Measurements from ENCODE around the gene CELF2.

The CELF2 gene

GRCh38 chr10:11245981-11246590 is 228.4 kb downstream of the CELF2 start:
- peaks cover 5% of the 10 kb centered on the region for H3K36me3 ChIP-seq (ENCODE audit: control insufficient read depth, insufficient read depth, low read length)
- no peak overlapping the region for H3K9ac ChIP-seq (ENCODE audit: low read length)
- H3K4me1 ChIP-seq (ENCODE audit: control insufficient read depth, insufficient read depth, low read length): peaks cover 2% of the 10 kb centered on the region
- no peak overlapping the region for H3K4me3 ChIP-seq (ENCODE audit: low read length)
- H3K27ac ChIP-seq (ENCODE audit: low read depth, low read length): no peak overlapping the region
- no peaks in the 10 kb centered on the region for H3K27me3 ChIP-seq (ENCODE audit: control insufficient read depth, insufficient read depth, low read length)

- H3K27ac ChIP-seq (ENCODE audit: low read depth, low read length): no peak overlapping the region
- peaks cover 2% of the 10 kb centered on the region for H3K4me1 ChIP-seq (ENCODE audit: control insufficient read depth, insufficient read depth, low read length)
- no peaks in the 10 kb centered on the region for H3K27me3 ChIP-seq (ENCODE audit: control insufficient read depth, insufficient read depth, low read length)
- H3K36me3 ChIP-seq (ENCODE audit: control insufficient read depth, insufficient read depth, low read length): peaks cover 5% of the 10 kb centered on the region
- H3K9ac ChIP-seq (ENCODE audit: low read length): no peak overlapping the region
- no peak overlapping the region for H3K4me3 ChIP-seq (ENCODE audit: low read length)
These were observed 229.2 kb downstream of the CELF2 start for GRCh38 chr10:11246752-11247467.

GRCh38 chr10:11249152-11249807 is 231.6 kb downstream of the CELF2 start:
- Histone ChIP-seq H3K27ac (ENCODE audit: low read depth, low read length) (no peak overlapping the region), H3K9ac (ENCODE audit: low read length) (no peak overlapping the region), H3K36me3 (ENCODE audit: control insufficient read depth, insufficient read depth, low read length) (peaks cover 5% of the 10 kb centered on the region), H3K4me3 (ENCODE audit: low read length) (no peak overlapping the region), H3K27me3 (ENCODE audit: control insufficient read depth, insufficient read depth, low read length) (no peaks in the 10 kb centered on the region), H3K4me1 (ENCODE audit: control insufficient read depth, insufficient read depth, low read length) (no peaks in the 10 kb centered on the region)

GRCh38 chr10:11249808-11250195 is 232.1 kb downstream of the CELF2 start:
- H3K27ac ChIP-seq (ENCODE audit: low read depth, low read length): no peak overlapping the region
- H3K4me1 ChIP-seq (ENCODE audit: control insufficient read depth, insufficient read depth, low read length): no peaks in the 10 kb centered on the region
- no peak overlapping the region for H3K4me3 ChIP-seq (ENCODE audit: low read length)
- H3K36me3 ChIP-seq (ENCODE audit: control insufficient read depth, insufficient read depth, low read length): peaks cover 5% of the 10 kb centered on the region
- no peaks in the 10 kb centered on the region for H3K27me3 ChIP-seq (ENCODE audit: control insufficient read depth, insufficient read depth, low read length)
- no peak overlapping the region for H3K9ac ChIP-seq (ENCODE audit: low read length)

GRCh38 chr10:11250304-11250703 is 232.6 kb downstream of the CELF2 start:
- Histone ChIP-seq H3K4me1 (ENCODE audit: control insufficient read depth, insufficient read depth, low read length) (no peaks in the 10 kb centered on the region), H3K4me3 (ENCODE audit: low read length) (no peak overlapping the region), H3K9ac (ENCODE audit: low read length) (no peak overlapping the region), H3K36me3 (ENCODE audit: control insufficient read depth, insufficient read depth, low read length) (peaks cover 5% of the 10 kb centered on the region), H3K27me3 (ENCODE audit: control insufficient read depth, insufficient read depth, low read length) (no peaks in the 10 kb centered on the region), H3K27ac (ENCODE audit: low read depth, low read length) (no peak overlapping the region)

GRCh38 chr10:11252887-11253286 is 235.2 kb downstream of the CELF2 start:
- Histone ChIP-seq H3K4me1 (ENCODE audit: control insufficient read depth, insufficient read depth, low read length) (no peaks in the 10 kb centered on the region), H3K9ac (ENCODE audit: low read length) (no peak overlapping the region), H3K36me3 (ENCODE audit: control insufficient read depth, insufficient read depth, low read length) (peaks cover 8% of the 10 kb centered on the region), H3K27me3 (ENCODE audit: control insufficient read depth, insufficient read depth, low read length) (no peaks in the 10 kb centered on the region), H3K27ac (ENCODE audit: low read depth, low read length) (no peak overlapping the region), H3K4me3 (ENCODE audit: low read length) (no peak overlapping the region)

- no peaks in the 10 kb centered on the region for H3K4me1 ChIP-seq (ENCODE audit: control insufficient read depth, insufficient read depth, low read length)
- no peaks in the 10 kb centered on the region for H3K27me3 ChIP-seq (ENCODE audit: control insufficient read depth, insufficient read depth, low read length)
- no peak overlapping the region for H3K9ac ChIP-seq (ENCODE audit: low read length)
- H3K36me3 ChIP-seq (ENCODE audit: control insufficient read depth, insufficient read depth, low read length): peaks cover 8% of the 10 kb centered on the region
- no peak overlapping the region for H3K27ac ChIP-seq (ENCODE audit: low read depth, low read length)
- H3K4me3 ChIP-seq (ENCODE audit: low read length): no peak overlapping the region
These were observed 235.8 kb downstream of the CELF2 start for GRCh38 chr10:11253385-11254002.

- Histone ChIP-seq H3K36me3 (ENCODE audit: control insufficient read depth, insufficient read depth, low read length) (peaks cover 9% of the 10 kb centered on the region), H3K9ac (ENCODE audit: low read length) (no peak overlapping the region), H3K27ac (ENCODE audit: low read depth, low read length) (no peak overlapping the region), H3K4me3 (ENCODE audit: low read length) (no peak overlapping the region), H3K4me1 (ENCODE audit: control insufficient read depth, insufficient read depth, low read length) (no peaks in the 10 kb centered on the region), H3K27me3 (ENCODE audit: control insufficient read depth, insufficient read depth, low read length) (no peaks in the 10 kb centered on the region)
These were observed 237.5 kb downstream of the CELF2 start for GRCh38 chr10:11255156-11255555.

GRCh38 chr10:11255796-11256444 is 238.2 kb downstream of the CELF2 start:
- H3K4me3 ChIP-seq (ENCODE audit: low read length): no peak overlapping the region
- no peaks in the 10 kb centered on the region for H3K27me3 ChIP-seq (ENCODE audit: control insufficient read depth, insufficient read depth, low read length)
- H3K9ac ChIP-seq (ENCODE audit: low read length): no peak overlapping the region
- no peaks in the 10 kb centered on the region for H3K4me1 ChIP-seq (ENCODE audit: control insufficient read depth, insufficient read depth, low read length)
- H3K36me3 ChIP-seq (ENCODE audit: control insufficient read depth, insufficient read depth, low read length): peaks cover 7% of the 10 kb centered on the region
- H3K27ac ChIP-seq (ENCODE audit: low read depth, low read length): no peak overlapping the region

GRCh38 chr10:11256896-11257295 is 239.2 kb downstream of the CELF2 start:
- peaks cover 5% of the 10 kb centered on the region for H3K4me1 ChIP-seq (ENCODE audit: control insufficient read depth, insufficient read depth, low read length)
- H3K9ac ChIP-seq (ENCODE audit: low read length): no peak overlapping the region
- H3K4me3 ChIP-seq (ENCODE audit: low read length): no peak overlapping the region
- no peaks in the 10 kb centered on the region for H3K27me3 ChIP-seq (ENCODE audit: control insufficient read depth, insufficient read depth, low read length)
- peaks cover 10% of the 10 kb centered on the region for H3K36me3 ChIP-seq (ENCODE audit: control insufficient read depth, insufficient read depth, low read length)
- H3K27ac ChIP-seq (ENCODE audit: low read depth, low read length): no peak overlapping the region

- peaks cover 13% of the 10 kb centered on the region for H3K36me3 ChIP-seq (ENCODE audit: control insufficient read depth, insufficient read depth, low read length)
- no peak overlapping the region for H3K4me3 ChIP-seq (ENCODE audit: low read length)
- H3K27me3 ChIP-seq (ENCODE audit: control insufficient read depth, insufficient read depth, low read length): no peaks in the 10 kb centered on the region
- no peak overlapping the region for H3K9ac ChIP-seq (ENCODE audit: low read length)
- no peak overlapping the region for H3K27ac ChIP-seq (ENCODE audit: low read depth, low read length)
- peaks cover 7% of the 10 kb centered on the region for H3K4me1 ChIP-seq (ENCODE audit: control insufficient read depth, insufficient read depth, low read length)
These were observed 239.9 kb downstream of the CELF2 start for GRCh38 chr10:11257440-11258090.

- H3K4me1 ChIP-seq (ENCODE audit: control insufficient read depth, insufficient read depth, low read length): peaks cover 7% of the 10 kb centered on the region
- H3K27me3 ChIP-seq (ENCODE audit: control insufficient read depth, insufficient read depth, low read length): no peaks in the 10 kb centered on the region
- H3K4me3 ChIP-seq (ENCODE audit: low read length): no peak overlapping the region
- no peak overlapping the region for H3K9ac ChIP-seq (ENCODE audit: low read length)
- H3K27ac ChIP-seq (ENCODE audit: low read depth, low read length): no peak overlapping the region
- H3K36me3 ChIP-seq (ENCODE audit: control insufficient read depth, insufficient read depth, low read length): peaks cover 13% of the 10 kb centered on the region
These were observed 242.5 kb downstream of the CELF2 start for GRCh38 chr10:11260170-11260569.

Measured in rectal smooth muscle tissue (tissue), 1 donor.